ENCODE data around the gene CHIT1. TPM values are rescaled to one million over a fixed set of nuclear protein-coding genes. Genes with fewer than 3 reads are reported as not detected.

Gene CHIT1
- total and polyA plus RNA-seq, 2 of the 13 experiments (the other 11 are each of a cell fraction or from before 2014, with no cell fraction given) = not detected

DNA sequence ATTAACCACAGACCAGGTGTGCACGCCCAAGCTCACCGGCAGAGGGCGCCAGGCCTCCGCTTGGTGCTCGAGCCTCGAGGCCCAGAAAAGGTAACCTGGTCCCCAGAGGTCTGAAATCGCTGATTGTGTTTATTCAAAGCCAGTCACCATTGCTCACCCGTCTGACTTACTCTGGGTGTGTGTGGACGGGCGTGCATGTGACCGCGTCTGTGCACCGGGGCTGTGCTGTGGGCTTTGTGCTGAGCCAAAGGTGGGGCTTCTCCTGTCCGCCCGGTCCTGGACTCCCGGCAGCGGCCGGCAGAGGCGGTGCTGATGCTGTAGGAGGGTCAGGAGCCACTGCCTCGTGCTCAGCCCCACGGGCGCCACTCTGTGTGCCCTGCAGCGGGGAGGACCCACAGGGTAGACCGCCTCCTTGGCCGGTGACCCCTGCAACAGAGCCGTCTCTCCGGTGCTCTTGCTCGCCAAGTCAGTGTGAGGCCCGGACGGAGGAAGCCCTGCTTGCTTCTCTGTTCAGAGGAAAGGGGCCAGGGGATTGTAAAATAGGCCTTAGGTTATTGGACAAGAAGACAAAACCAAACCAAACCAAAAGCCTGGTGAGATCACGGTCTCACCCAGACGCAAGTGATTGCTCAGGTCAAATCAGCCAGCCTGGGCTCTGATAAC lies 43.9 kb upstream of the CHIT1 start (continued):
- TF ChIP-seq HMGXB3 (CRISPR knock-in tag; IDR thresholded peaks at IDR 0.05; ENCODE audit: borderline replicate concordance) = no peak
- TF ChIP-seq TFE3 (CRISPR knock-in tag; IDR thresholded peaks at IDR 0.05) = 0 out of 2 replicates have a peak, but pooled peaks have one; percentile 43
- TF ChIP-seq ZZZ3 (CRISPR knock-in tag; IDR thresholded peaks at IDR 0.05; ENCODE audit: borderline replicate concordance) = no peak
- 0 out of 2 replicates have a peak, but pooled peaks have one; percentile 16 for TF ChIP-seq MED1 (CRISPR knock-in tag; IDR thresholded peaks at IDR 0.05)
- TF ChIP-seq, protein P1, sequence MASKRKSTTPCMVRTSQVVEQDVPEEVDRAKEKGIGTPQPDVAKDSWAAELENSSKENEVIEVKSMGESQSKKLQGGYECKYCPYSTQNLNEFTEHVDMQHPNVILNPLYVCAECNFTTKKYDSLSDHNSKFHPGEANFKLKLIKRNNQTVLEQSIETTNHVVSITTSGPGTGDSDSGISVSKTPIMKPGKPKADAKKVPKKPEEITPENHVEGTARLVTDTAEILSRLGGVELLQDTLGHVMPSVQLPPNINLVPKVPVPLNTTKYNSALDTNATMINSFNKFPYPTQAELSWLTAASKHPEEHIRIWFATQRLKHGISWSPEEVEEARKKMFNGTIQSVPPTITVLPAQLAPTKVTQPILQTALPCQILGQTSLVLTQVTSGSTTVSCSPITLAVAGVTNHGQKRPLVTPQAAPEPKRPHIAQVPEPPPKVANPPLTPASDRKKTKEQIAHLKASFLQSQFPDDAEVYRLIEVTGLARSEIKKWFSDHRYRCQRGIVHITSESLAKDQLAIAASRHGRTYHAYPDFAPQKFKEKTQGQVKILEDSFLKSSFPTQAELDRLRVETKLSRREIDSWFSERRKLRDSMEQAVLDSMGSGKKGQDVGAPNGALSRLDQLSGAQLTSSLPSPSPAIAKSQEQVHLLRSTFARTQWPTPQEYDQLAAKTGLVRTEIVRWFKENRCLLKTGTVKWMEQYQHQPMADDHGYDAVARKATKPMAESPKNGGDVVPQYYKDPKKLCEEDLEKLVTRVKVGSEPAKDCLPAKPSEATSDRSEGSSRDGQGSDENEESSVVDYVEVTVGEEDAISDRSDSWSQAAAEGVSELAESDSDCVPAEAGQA (IDR thresholded peaks at IDR 0.05; ENCODE audit: low read depth) = no peak
- TF ChIP-seq, protein P1 (CRISPR knock-in tag; IDR thresholded peaks at IDR 0.05; ENCODE audit: borderline replicate concordance) = no peak
- TF ChIP-seq, protein P2, sequence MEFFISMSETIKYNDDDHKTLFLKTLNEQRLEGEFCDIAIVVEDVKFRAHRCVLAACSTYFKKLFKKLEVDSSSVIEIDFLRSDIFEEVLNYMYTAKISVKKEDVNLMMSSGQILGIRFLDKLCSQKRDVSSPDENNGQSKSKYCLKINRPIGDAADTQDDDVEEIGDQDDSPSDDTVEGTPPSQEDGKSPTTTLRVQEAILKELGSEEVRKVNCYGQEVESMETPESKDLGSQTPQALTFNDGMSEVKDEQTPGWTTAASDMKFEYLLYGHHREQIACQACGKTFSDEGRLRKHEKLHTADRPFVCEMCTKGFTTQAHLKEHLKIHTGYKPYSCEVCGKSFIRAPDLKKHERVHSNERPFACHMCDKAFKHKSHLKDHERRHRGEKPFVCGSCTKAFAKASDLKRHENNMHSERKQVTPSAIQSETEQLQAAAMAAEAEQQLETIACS (CRISPR knock-in tag; IDR thresholded peaks at IDR 0.05) = no peak
- 0 out of 2 replicates have a peak, but pooled peaks have one; percentile 37 for TF ChIP-seq ZSCAN21 (CRISPR knock-in tag; IDR thresholded peaks at IDR 0.05; ENCODE audit: borderline replicate concordance)
- no peak for TF ChIP-seq ZNF441 (CRISPR knock-in tag; IDR thresholded peaks at IDR 0.05; ENCODE audit: borderline replicate concordance)
- TF ChIP-seq XBP1 (CRISPR knock-in tag; IDR thresholded peaks at IDR 0.05) = no peak
- TF ChIP-seq ZNF644 (CRISPR knock-in tag; IDR thresholded peaks at IDR 0.05; ENCODE audit: low read depth) = no peak
- TF ChIP-seq BORCS8-MEF2B (CRISPR knock-in tag; IDR thresholded peaks at IDR 0.05) = 0 out of 2 replicates have a peak, but pooled peaks have one; percentile 53
- TF ChIP-seq IRF2 (CRISPR knock-in tag; IDR thresholded peaks at IDR 0.05) = peak; percentile 62
- TF ChIP-seq ZNF691 (CRISPR knock-in tag; IDR thresholded peaks at IDR 0.05; ENCODE audit: borderline replicate concordance, low read depth) = peak; percentile 16; the same call in 1 of the 2 replicates

Measured in HepG2 (cell line).